ENCODE data around the gene FBXL7. TPM values are rescaled to one million over a fixed set of nuclear protein-coding genes. Genes with fewer than 3 reads are reported as not detected.

FBXL7 gene
- total RNA-seq, 2 donors from 2014 or later, result 21.1 to 31.7 TPM

GRCh38 chr5:15692706-15693381 is 192.9 kb downstream of the FBXL7 start:
- ATAC-seq (ENCODE audit: insufficient number of reproducible peaks, low FRiP score, low read depth) (peak; percentile 22), DNase-seq (ENCODE audit: low spot score) (no peak)
- Histone ChIP-seq H3K4me1 (ENCODE audit: control insufficient read depth in 1 of 2, low read depth in 2 of 2) (peaks cover 26 to 56% of the 10 kb centered on the region in 2 donors), H3K27me3 (replicated peaks; ENCODE audit: insufficient read depth) (no peaks in the 10 kb centered on the region), H3K4me3 (no peak overlapping the region), H3K9me3 (no peaks in the 10 kb centered on the region), H3K36me3 (no peaks in the 10 kb centered on the region), H3K27ac (no peak overlapping the region)
- no peak for TF ChIP-seq CTCF (IDR thresholded peaks at IDR 0.05)

- H3K27me3 ChIP-seq (replicated peaks; ENCODE audit: insufficient read depth), result no peaks in the 10 kb centered on the region
- DNase-seq (ENCODE audit: low spot score) (no peak), ATAC-seq (ENCODE audit: insufficient number of reproducible peaks, low FRiP score, low read depth) (no peak)
- no peak for TF ChIP-seq CTCF (IDR thresholded peaks at IDR 0.05)
- H3K9me3 ChIP-seq, result no peaks in the 10 kb centered on the region
- no peak overlapping the region for H3K27ac ChIP-seq
- no peaks in the 10 kb centered on the region for H3K36me3 ChIP-seq
- peaks cover 27 to 60% of the 10 kb centered on the region in 2 donors for H3K4me1 ChIP-seq (ENCODE audit: control insufficient read depth in 1 of 2, low read depth in 2 of 2)
- H3K4me3 ChIP-seq, result no peak overlapping the region
Observed at GRCh38 chr5:15693382-15693728, 193.4 kb downstream of the FBXL7 start.

- Histone ChIP-seq H3K4me3 (no peak overlapping the region), H3K36me3 (no peaks in the 10 kb centered on the region), H3K27me3 (replicated peaks; ENCODE audit: insufficient read depth) (no peaks in the 10 kb centered on the region), H3K4me1 (ENCODE audit: control insufficient read depth in 1 of 2, low read depth in 2 of 2) (peaks cover 27 to 60% of the 10 kb centered on the region in 2 donors), H3K9me3 (no peaks in the 10 kb centered on the region), H3K27ac (peak overlapping the region; percentile 66 to 76)
- ATAC-seq (ENCODE audit: insufficient number of reproducible peaks, low FRiP score, low read depth) (no peak), DNase-seq (ENCODE audit: low spot score) (no peak)
- no peak for TF ChIP-seq CTCF (IDR thresholded peaks at IDR 0.05)
Observed at GRCh38 chr5:15693933-15694332, 194.0 kb downstream of the FBXL7 start.

- no peak for ATAC-seq (ENCODE audit: insufficient number of reproducible peaks, low FRiP score, low read depth)
- peak overlapping the region; percentile 66 to 76 for H3K27ac ChIP-seq
- H3K36me3 ChIP-seq, result no peaks in the 10 kb centered on the region
- no peaks in the 10 kb centered on the region for H3K27me3 ChIP-seq (replicated peaks; ENCODE audit: insufficient read depth)
- no peak overlapping the region for H3K4me3 ChIP-seq
- no peak for DNase-seq (ENCODE audit: low spot score)
- H3K9me3 ChIP-seq, result no peaks in the 10 kb centered on the region
- no peak for TF ChIP-seq CTCF (IDR thresholded peaks at IDR 0.05)
- peaks cover 27 to 58% of the 10 kb centered on the region in 2 donors for H3K4me1 ChIP-seq (ENCODE audit: control insufficient read depth in 1 of 2, low read depth in 2 of 2)
Observed at GRCh38 chr5:15694696-15695214, 194.8 kb downstream of the FBXL7 start.

GRCh38 chr5:15695215-15695731 is 195.3 kb downstream of the FBXL7 start:
- H3K4me1 ChIP-seq (ENCODE audit: control insufficient read depth in 1 of 2, low read depth in 2 of 2), result peaks cover 27 to 53% of the 10 kb centered on the region in 2 donors
- no peak for ATAC-seq (ENCODE audit: insufficient number of reproducible peaks, low FRiP score, low read depth)
- DNase-seq (ENCODE audit: low spot score), result no peak
- no peaks in the 10 kb centered on the region for H3K36me3 ChIP-seq
- no peak for TF ChIP-seq CTCF (IDR thresholded peaks at IDR 0.05)
- H3K27ac ChIP-seq, result peak overlapping the region; percentile 66 to 76
- H3K4me3 ChIP-seq, result no peak overlapping the region
- no peaks in the 10 kb centered on the region for H3K27me3 ChIP-seq (replicated peaks; ENCODE audit: insufficient read depth)
- no peaks in the 10 kb centered on the region for H3K9me3 ChIP-seq

Data from thoracic aorta (tissue), 2 donors.